ENCODE data around the gene FASTKD1.
"Not testable (repeated sequence)": the region's sequence is repeated elsewhere in the genome, so short reads cannot be mapped to it uniquely, and the experiment has no call there.

Gene FASTKD1, protein sequence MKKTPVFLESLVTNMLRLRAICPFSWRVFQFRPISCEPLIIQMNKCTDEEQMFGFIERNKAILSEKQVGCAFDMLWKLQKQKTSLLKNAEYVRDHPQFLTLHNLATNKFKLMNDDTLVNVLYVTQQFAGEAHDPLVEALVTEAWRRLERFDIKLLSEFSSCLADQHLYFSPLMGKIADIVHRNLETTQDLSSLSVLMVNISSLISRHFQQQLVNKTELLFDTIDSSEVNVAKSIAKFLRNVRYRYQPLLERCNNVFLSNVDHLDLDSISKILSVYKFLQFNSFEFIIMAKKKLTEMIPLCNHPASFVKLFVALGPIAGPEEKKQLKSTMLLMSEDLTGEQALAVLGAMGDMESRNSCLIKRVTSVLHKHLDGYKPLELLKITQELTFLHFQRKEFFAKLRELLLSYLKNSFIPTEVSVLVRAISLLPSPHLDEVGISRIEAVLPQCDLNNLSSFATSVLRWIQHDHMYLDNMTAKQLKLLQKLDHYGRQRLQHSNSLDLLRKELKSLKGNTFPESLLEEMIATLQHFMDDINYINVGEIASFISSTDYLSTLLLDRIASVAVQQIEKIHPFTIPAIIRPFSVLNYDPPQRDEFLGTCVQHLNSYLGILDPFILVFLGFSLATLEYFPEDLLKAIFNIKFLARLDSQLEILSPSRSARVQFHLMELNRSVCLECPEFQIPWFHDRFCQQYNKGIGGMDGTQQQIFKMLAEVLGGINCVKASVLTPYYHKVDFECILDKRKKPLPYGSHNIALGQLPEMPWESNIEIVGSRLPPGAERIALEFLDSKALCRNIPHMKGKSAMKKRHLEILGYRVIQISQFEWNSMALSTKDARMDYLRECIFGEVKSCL

GRCh38 chr2:169573160-169573973 is at the start of gene FASTKD1:
Gene FASTKD1 (minus strand): TSS chr2:169573865. CDS start chr2:169572029, 1,836 bp downstream.
- in situ Hi-C loops (cut with MboI; ENCODE audit: low sequenced_read_pairs, unreplicated experiment) = no loop called here
- no peak for TF ChIP-seq CTCF (IDR thresholded peaks at IDR 0.05; ENCODE audit: borderline replicate concordance, control extremely low read depth, extremely low read depth, insufficient read depth, missing control alignments)
- peak; percentile 87 for DNase-seq (ENCODE audit: low spot score)

GRCh38 chr2:169623235-169623634 is 49.6 kb upstream of the FASTKD1 start:
- no peak for TF ChIP-seq CTCF (IDR thresholded peaks at IDR 0.05; ENCODE audit: borderline replicate concordance, control extremely low read depth, extremely low read depth, insufficient read depth, missing control alignments)
- in situ Hi-C loops (cut with MboI; ENCODE audit: low sequenced_read_pairs, unreplicated experiment) = no loop called here
- DNase-seq (ENCODE audit: low spot score) = no peak

- DNase-seq (ENCODE audit: low spot score) = no peak
- no peak for TF ChIP-seq CTCF (IDR thresholded peaks at IDR 0.05; ENCODE audit: borderline replicate concordance, control extremely low read depth, extremely low read depth, insufficient read depth, missing control alignments)
- in situ Hi-C loops (cut with MboI; ENCODE audit: low sequenced_read_pairs, unreplicated experiment) = no loop called here
Measured at GRCh38 chr2:169620509-169620908, 46.8 kb upstream of the FASTKD1 start.

DNA sequence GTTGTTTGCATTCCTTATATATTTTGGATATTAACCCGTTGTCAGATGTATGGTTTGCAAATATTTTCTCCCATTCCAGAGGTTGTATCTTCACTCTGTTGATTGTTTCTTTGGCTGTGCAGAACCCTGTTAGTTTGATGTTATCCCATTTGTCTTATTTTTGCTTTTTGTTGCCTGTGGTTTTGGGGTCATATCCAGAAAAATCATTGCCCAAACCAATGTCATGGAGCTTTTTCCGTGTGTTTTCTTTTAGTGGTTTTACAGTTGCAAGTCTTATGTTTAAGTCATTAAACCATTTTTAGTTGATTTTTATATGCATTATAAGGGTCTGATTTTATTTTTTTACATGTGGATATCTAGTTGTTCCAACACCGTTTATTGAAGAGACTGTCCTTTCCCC is 46.3 kb upstream of the FASTKD1 start:
- in situ Hi-C loops (cut with MboI; ENCODE audit: low sequenced_read_pairs, unreplicated experiment) = no loop called here
- no peak for TF ChIP-seq CTCF (IDR thresholded peaks at IDR 0.05; ENCODE audit: borderline replicate concordance, control extremely low read depth, extremely low read depth, insufficient read depth, missing control alignments)
- DNase-seq (ENCODE audit: low spot score) = no peak

DNA sequence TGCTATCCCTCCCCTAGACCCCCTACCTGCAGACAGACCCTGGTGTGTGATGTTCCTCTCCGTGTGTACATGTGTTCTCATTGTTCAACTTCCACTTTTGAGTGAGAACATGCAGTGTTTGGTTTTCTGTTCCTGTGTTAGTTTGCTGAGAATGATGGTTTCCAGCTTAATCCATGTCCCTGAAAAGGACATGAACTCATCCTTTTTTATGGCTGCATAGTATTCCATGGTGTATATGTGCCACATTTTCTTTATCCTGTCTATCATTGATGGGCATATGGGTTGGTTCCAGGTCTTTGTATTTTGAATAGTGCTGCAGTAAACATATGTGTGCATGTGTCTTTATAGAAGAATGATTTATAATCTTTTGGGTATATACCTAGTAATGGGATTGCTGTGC is 42.3 kb upstream of the FASTKD1 start:
- in situ Hi-C loops (cut with MboI; ENCODE audit: low sequenced_read_pairs, unreplicated experiment) = not testable (repeated sequence)

DNA sequence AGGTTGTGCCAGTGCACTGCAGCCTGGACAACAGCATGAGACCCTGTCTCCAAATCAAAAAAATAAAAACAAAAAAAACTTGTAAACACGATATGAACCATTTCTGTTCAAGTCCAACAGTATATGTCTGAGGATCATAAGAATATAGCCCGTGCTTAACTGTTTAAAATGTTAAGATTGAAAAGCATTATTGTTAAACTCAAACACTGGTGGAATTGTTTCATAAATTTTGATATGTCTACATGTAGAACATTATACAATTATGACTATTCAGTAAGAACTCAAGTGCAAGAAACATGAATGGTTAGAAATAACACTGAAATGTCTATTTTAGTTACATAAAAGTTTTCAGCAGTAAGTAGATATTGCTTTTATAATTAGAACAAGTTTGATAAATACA is 40.2 kb upstream of the FASTKD1 start:
- in situ Hi-C loops (cut with MboI; ENCODE audit: low sequenced_read_pairs, unreplicated experiment) = no loop called here
- TF ChIP-seq CTCF (IDR thresholded peaks at IDR 0.05; ENCODE audit: borderline replicate concordance, control extremely low read depth, extremely low read depth, insufficient read depth, missing control alignments) = no peak
- no peak for DNase-seq (ENCODE audit: low spot score)

More for the DNA sequence above, 42.3 kb upstream of the FASTKD1 start:
- not testable (repeated sequence) for DNase-seq (ENCODE audit: low spot score)
